ENCODE results near the gene LHPP.

DNA sequence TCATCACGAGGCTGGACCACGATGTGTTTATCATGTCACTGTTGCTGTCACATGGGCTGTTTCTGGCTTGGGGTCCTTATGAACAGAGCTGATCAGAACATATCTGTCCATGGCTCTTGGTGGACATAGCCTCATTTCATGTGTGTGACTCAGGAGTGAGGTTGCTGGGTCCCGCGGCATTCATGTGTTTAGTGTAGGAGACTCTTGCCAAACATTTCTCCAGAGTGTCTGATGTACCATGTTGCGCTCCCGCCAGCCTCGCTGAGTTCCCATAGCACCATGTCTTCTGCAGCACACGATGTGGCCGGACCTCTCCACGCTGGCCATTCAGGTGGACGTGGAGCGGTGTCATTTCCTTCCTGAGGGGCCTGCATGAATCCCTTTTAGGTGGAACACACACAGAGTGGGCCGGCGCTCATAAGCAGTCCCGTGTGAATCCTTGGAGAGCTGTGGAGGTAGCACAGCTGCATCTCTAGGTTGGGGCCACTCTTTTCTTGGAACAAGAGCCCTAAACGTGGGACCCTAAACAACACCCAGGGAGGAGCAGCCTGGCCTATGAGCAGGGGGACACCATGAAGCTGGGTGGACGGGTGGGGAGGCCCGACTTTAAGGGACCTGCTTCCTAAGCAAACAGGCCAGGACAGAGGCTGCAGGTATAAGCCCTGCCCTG is 134.6 kb downstream of the LHPP start:
- TF ChIP-seq POLR2AphosphoS5 (IDR thresholded peaks at IDR 0.05) (no peak), POLR2A (IDR thresholded peaks at IDR 0.05) (no peak), CTCF (IDR thresholded peaks at IDR 0.05 in 8 of 11, conservative IDR thresholded peaks at IDR 0.05 in 3 of 11) (no peak)

Data from spleen (tissue), 7 donors.